T-helper 2 cell treated with Interferon-gamma antibody and Interleukin-4, amounts not matched to agents 5 μg/mL and 100 μg/mL, for 36 hours (primary cell): Measurements from ENCODE around the gene KRT12.
"Not testable (repeated sequence)": the region's sequence is repeated elsewhere in the genome, so short reads cannot be mapped to it uniquely, and the experiment has no call there.

Source experiments
- DNase-seq: peaks from one replicate; pipeline ENCODE4 v3.0.0; 2021; ENCODE audit warnings: low spot score
- H3K27ac Mint-ChIP-seq: one replicate; pipeline ENCODE4 v1.8.0; 2021; ENCODE audit warnings: mild to moderate bottlenecking, mixed read lengths
- H3K27me3 Mint-ChIP-seq: one replicate; pipeline ENCODE4 v1.8.0; 2021; ENCODE audit warnings: low read depth, mixed read lengths
- H3K36me3 Mint-ChIP-seq: one replicate; pipeline ENCODE4 v1.8.0; 2021; ENCODE audit warnings: low read depth, mixed read lengths
- H3K4me1 Mint-ChIP-seq: one replicate; pipeline ENCODE4 v1.8.0; 2021; ENCODE audit warnings: low read depth, mixed read lengths
- H3K4me3 Mint-ChIP-seq: one replicate; pipeline ENCODE4 v1.8.0; 2022; ENCODE audit warnings: mild to moderate bottlenecking, moderate library complexity, mixed read lengths
- H3K9me3 Mint-ChIP-seq: one replicate; pipeline ENCODE4 v1.8.0; 2021; ENCODE audit warnings: mixed read lengths

The KRT12 gene

GRCh38 chr17:40822132-40822812 lies 44.8 kb downstream of the KRT12 start, which contains the start of gene KRT10:
TSS of gene KRT10 (minus strand) at chr17:40822614. CDS start at chr17:40822585, 29 bp downstream.
- DNase-seq: no peak
- H3K9me3 Mint-ChIP-seq: peaks cover 17% of the 10 kb centered on the region
- peaks cover 28% of the 10 kb centered on the region for H3K36me3 Mint-ChIP-seq
- H3K27ac Mint-ChIP-seq: no peak within 1 kb of the TSS
- H3K27me3 Mint-ChIP-seq: no peaks in the 10 kb centered on the region
- H3K4me3 Mint-ChIP-seq: no peak within 1 kb of the TSS
- H3K4me1 Mint-ChIP-seq: peaks cover 35% of the 10 kb centered on the region

- H3K4me3 Mint-ChIP-seq: no peak overlapping the region
- no peak for DNase-seq
- H3K9me3 Mint-ChIP-seq: peaks cover 21% of the 10 kb centered on the region
- H3K27me3 Mint-ChIP-seq: no peaks in the 10 kb centered on the region
- no peak overlapping the region for H3K27ac Mint-ChIP-seq
- H3K36me3 Mint-ChIP-seq: peaks cover 35% of the 10 kb centered on the region
- H3K4me1 Mint-ChIP-seq: peaks cover 37% of the 10 kb centered on the region
Measured at GRCh38 chr17:40821536-40821935, 45.5 kb downstream of the KRT12 start.

- peaks cover 21% of the 10 kb centered on the region for H3K9me3 Mint-ChIP-seq
- no peak for DNase-seq
- peak overlapping the region; percentile 17 for H3K27ac Mint-ChIP-seq
- H3K4me1 Mint-ChIP-seq: peaks cover 36% of the 10 kb centered on the region
- H3K36me3 Mint-ChIP-seq: peaks cover 37% of the 10 kb centered on the region
- H3K4me3 Mint-ChIP-seq: peak overlapping the region; percentile 79
- H3K27me3 Mint-ChIP-seq: no peaks in the 10 kb centered on the region
Measured at GRCh38 chr17:40820228-40820838, 46.7 kb downstream of the KRT12 start.

GRCh38 chr17:40819528-40820125 lies 47.4 kb downstream of the KRT12 start:
- DNase-seq: no peak
- Mint-ChIP-seq H3K4me1 (peaks cover 34% of the 10 kb centered on the region), H3K4me3 (peak overlapping the region; percentile 79), H3K9me3 (peaks cover 21% of the 10 kb centered on the region), H3K27ac (peak overlapping the region; percentile 81), H3K36me3 (peaks cover 37% of the 10 kb centered on the region), H3K27me3 (peaks cover under 1% of the 10 kb centered on the region)

GRCh38 chr17:40818733-40819527 lies 48.1 kb downstream of the KRT12 start:
- H3K27ac Mint-ChIP-seq: peak overlapping the region; percentile 91
- peaks cover 21% of the 10 kb centered on the region for H3K9me3 Mint-ChIP-seq
- peaks cover 28% of the 10 kb centered on the region for H3K4me1 Mint-ChIP-seq
- H3K36me3 Mint-ChIP-seq: peaks cover 37% of the 10 kb centered on the region
- peaks cover 7% of the 10 kb centered on the region for H3K27me3 Mint-ChIP-seq
- H3K4me3 Mint-ChIP-seq: peak overlapping the region; percentile 95
- DNase-seq: peak; percentile 90

- H3K36me3 Mint-ChIP-seq: peaks cover 37% of the 10 kb centered on the region
- DNase-seq: no peak
- H3K4me3 Mint-ChIP-seq: peak overlapping the region; percentile 95
- peaks cover 21% of the 10 kb centered on the region for H3K9me3 Mint-ChIP-seq
- peak overlapping the region; percentile 91 for H3K27ac Mint-ChIP-seq
- peaks cover 11% of the 10 kb centered on the region for H3K27me3 Mint-ChIP-seq
- H3K4me1 Mint-ChIP-seq: peaks cover 28% of the 10 kb centered on the region
Measured at GRCh38 chr17:40818343-40818732, 48.7 kb downstream of the KRT12 start.

GRCh38 chr17:40817103-40817682 lies 49.8 kb downstream of the KRT12 start:
- peak overlapping the region; percentile 63 for H3K27ac Mint-ChIP-seq
- H3K9me3 Mint-ChIP-seq: peaks cover 21% of the 10 kb centered on the region
- H3K4me1 Mint-ChIP-seq: peaks cover 26% of the 10 kb centered on the region
- peaks cover 19% of the 10 kb centered on the region for H3K27me3 Mint-ChIP-seq
- peaks cover 34% of the 10 kb centered on the region for H3K36me3 Mint-ChIP-seq
- no peak for DNase-seq
- H3K4me3 Mint-ChIP-seq: peak overlapping the region; percentile 86

GRCh38 chr17:40816569-40816968 lies 50.5 kb downstream of the KRT12 start:
- H3K9me3 Mint-ChIP-seq: peaks cover 21% of the 10 kb centered on the region
- peaks cover 33% of the 10 kb centered on the region for H3K36me3 Mint-ChIP-seq
- H3K27ac Mint-ChIP-seq: no peak overlapping the region
- H3K4me3 Mint-ChIP-seq: peak overlapping the region; percentile 30
- DNase-seq: no peak
- H3K27me3 Mint-ChIP-seq: peaks cover 24% of the 10 kb centered on the region
- H3K4me1 Mint-ChIP-seq: peaks cover 26% of the 10 kb centered on the region

- no peak overlapping the region for H3K4me3 Mint-ChIP-seq
- H3K27me3 Mint-ChIP-seq: peaks cover 34% of the 10 kb centered on the region
- H3K4me1 Mint-ChIP-seq: peaks cover 22% of the 10 kb centered on the region
- peaks cover 31% of the 10 kb centered on the region for H3K36me3 Mint-ChIP-seq
- DNase-seq: no peak
- H3K27ac Mint-ChIP-seq: no peak overlapping the region
- H3K9me3 Mint-ChIP-seq: peaks cover 20% of the 10 kb centered on the region
Measured at GRCh38 chr17:40815381-40815780, 51.6 kb downstream of the KRT12 start.

GRCh38 chr17:40814657-40815056 lies 52.4 kb downstream of the KRT12 start:
- peaks cover 13% of the 10 kb centered on the region for H3K9me3 Mint-ChIP-seq
- H3K36me3 Mint-ChIP-seq: peaks cover 24% of the 10 kb centered on the region
- peaks cover 16% of the 10 kb centered on the region for H3K4me1 Mint-ChIP-seq
- DNase-seq, H3K27ac Mint-ChIP-seq, H3K4me3 Mint-ChIP-seq: not testable (repeated sequence)
- H3K27me3 Mint-ChIP-seq: peaks cover 42% of the 10 kb centered on the region

GRCh38 chr17:40813804-40814203 lies 53.2 kb downstream of the KRT12 start:
- DNase-seq: no peak
- H3K36me3 Mint-ChIP-seq: peaks cover 21% of the 10 kb centered on the region
- H3K4me3 Mint-ChIP-seq: no peak overlapping the region
- no peak overlapping the region for H3K27ac Mint-ChIP-seq
- peaks cover 10% of the 10 kb centered on the region for H3K9me3 Mint-ChIP-seq
- peaks cover 48% of the 10 kb centered on the region for H3K27me3 Mint-ChIP-seq
- peaks cover 13% of the 10 kb centered on the region for H3K4me1 Mint-ChIP-seq

GRCh38 chr17:40812639-40813038 lies 54.4 kb downstream of the KRT12 start:
- H3K27me3 Mint-ChIP-seq: peaks cover 56% of the 10 kb centered on the region
- peaks cover 12% of the 10 kb centered on the region for H3K36me3 Mint-ChIP-seq
- H3K4me1 Mint-ChIP-seq: peaks cover 8% of the 10 kb centered on the region
- no peak overlapping the region for H3K4me3 Mint-ChIP-seq
- H3K9me3 Mint-ChIP-seq: peaks cover 7% of the 10 kb centered on the region
- no peak overlapping the region for H3K27ac Mint-ChIP-seq
- no peak for DNase-seq
